KG1 (cell line): ENCODE data around the gene ADARB2.

Experiments used
- DNase-seq: peaks from one replicate; lab custom pipeline; 2025; lab: John Stamatoyannopoulos, UW

Gene ADARB2

GRCh38 chr10:1662438-1663025, 74.8 kb downstream of the ADARB2 start:
- DNase-seq = no peak

- no peak for DNase-seq
Measured at GRCh38 chr10:1661859-1662437, 75.4 kb downstream of the ADARB2 start.

- no peak for DNase-seq
Measured at GRCh38 chr10:1661416-1661815, 75.9 kb downstream of the ADARB2 start.

GRCh38 chr10:1660815-1661214, 76.5 kb downstream of the ADARB2 start:
- DNase-seq = no peak

- DNase-seq = no peak
Measured at GRCh38 chr10:1660386-1660785, 76.9 kb downstream of the ADARB2 start.

GRCh38 chr10:1659221-1659791, 78.0 kb downstream of the ADARB2 start:
- no peak for DNase-seq

- DNase-seq = no peak
Measured at GRCh38 chr10:1658658-1659057, 78.7 kb downstream of the ADARB2 start.

- DNase-seq = no peak
Measured at GRCh38 chr10:1657479-1657878, 79.8 kb downstream of the ADARB2 start.

- DNase-seq = no peak
Measured at GRCh38 chr10:1655367-1655766, 82.0 kb downstream of the ADARB2 start.

- no peak for DNase-seq
Measured at GRCh38 chr10:1654811-1655356, 82.4 kb downstream of the ADARB2 start.

GRCh38 chr10:1654247-1654646, 83.1 kb downstream of the ADARB2 start:
- no peak for DNase-seq

GRCh38 chr10:1653321-1653720, 84.0 kb downstream of the ADARB2 start:
- DNase-seq = no peak

GRCh38 chr10:1652151-1652550, 85.2 kb downstream of the ADARB2 start:
- DNase-seq = no peak

- no peak for DNase-seq
Measured at GRCh38 chr10:1651270-1651966, 85.9 kb downstream of the ADARB2 start.

- DNase-seq = no peak
Measured at GRCh38 chr10:1650542-1651269, 86.6 kb downstream of the ADARB2 start.

- no peak for DNase-seq
Measured at GRCh38 chr10:1648648-1649047, 88.7 kb downstream of the ADARB2 start.

GRCh38 chr10:1646332-1646731, 91.0 kb downstream of the ADARB2 start:
- no peak for DNase-seq

GRCh38 chr10:1645896-1646295, 91.4 kb downstream of the ADARB2 start:
- DNase-seq = no peak

- no peak for DNase-seq
Measured at GRCh38 chr10:1644191-1644711, 93.1 kb downstream of the ADARB2 start.

GRCh38 chr10:1643908-1644179, 93.5 kb downstream of the ADARB2 start:
- DNase-seq = no peak

- DNase-seq = no peak
Measured at GRCh38 chr10:1643161-1643907, 94.0 kb downstream of the ADARB2 start.
